ENCODE results near the gene CAMK1D. TPM values are rescaled to one million over a fixed set of nuclear protein-coding genes. Genes with fewer than 3 reads are reported as not detected.

Gene CAMK1D
- total RNA-seq, 1 experiment from 2014 or later, result 6.3 TPM

DNA sequence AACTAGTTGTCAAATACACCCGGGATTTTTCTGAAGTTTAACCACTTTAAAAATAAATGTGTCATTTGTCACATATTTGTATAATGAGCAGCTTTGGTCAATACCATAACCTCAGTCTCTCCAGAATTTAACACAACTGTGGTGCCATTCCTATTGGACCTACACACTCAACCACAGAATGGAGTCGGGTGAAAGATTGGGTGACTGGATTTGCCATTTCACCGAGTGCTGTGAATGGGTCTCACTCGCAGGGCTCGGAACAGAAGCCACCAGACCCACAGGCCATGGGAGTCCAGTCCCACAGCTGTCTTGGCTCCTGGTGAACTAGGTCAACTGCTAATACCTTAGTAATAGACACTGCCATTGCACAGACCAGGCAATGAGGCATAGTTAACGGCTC lies 353.8 kb downstream of the CAMK1D start:
- Mint-ChIP-seq H3K4me3 (no peak overlapping the region), H3K9me3 (no peaks in the 10 kb centered on the region), H3K27ac (no peak overlapping the region), H3K4me1 (peaks cover 15% of the 10 kb centered on the region in 2 experiments), H3K36me3 (ENCODE audit: insufficient read depth in 1 of 3, low read depth in 3 of 3) (no peaks in the 10 kb centered on the region), H3K27me3 (ENCODE audit: low read depth) (peaks cover 3% of the 10 kb centered on the region; the same call in 1 of the 2 replicates)
- Histone ChIP-seq H3K4me1 (ENCODE audit: insufficient read depth, low read length) (no peaks in the 10 kb centered on the region), H2BK15ac (ENCODE audit: low read depth, low read length) (no peak overlapping the region), H2BK120ac (ENCODE audit: low read depth, low read length, poor library complexity, severe bottlenecking) (no peak overlapping the region), H3K9me3 (ENCODE audit: control insufficient read depth, low read depth, low read length) (no peaks in the 10 kb centered on the region), H4K5ac (ENCODE audit: insufficient read length, low read depth, low read length) (no peak overlapping the region), H3K79me2 (ENCODE audit: insufficient read depth, low read length) (no peaks in the 10 kb centered on the region), H2BK20ac (ENCODE audit: low read depth, low read length, poor library complexity, severe bottlenecking) (no peak overlapping the region), H3K14ac (ENCODE audit: insufficient read depth, low read length) (no peak overlapping the region), H4K20me1 (ENCODE audit: control insufficient read depth, insufficient read depth, insufficient read length) (no peaks in the 10 kb centered on the region), H2BK12ac (ENCODE audit: insufficient read length, low read depth, low read length) (no peak overlapping the region), H3K23ac (ENCODE audit: insufficient read length, low read depth, low read length) (no peak overlapping the region), H2AFZ (ENCODE audit: low read length) (no peak overlapping the region), H3K18ac (ENCODE audit: insufficient read length, low read depth, low read length) (no peak overlapping the region), H3K23me2 (ENCODE audit: insufficient read length, low read depth, low read length, poor library complexity, severe bottlenecking) (no peaks in the 10 kb centered on the region), H2AK5ac (ENCODE audit: insufficient read length, low read length) (no peak overlapping the region), H4K8ac (replicated peaks; ENCODE audit: insufficient read length, low read depth, low read length) (no peak overlapping the region), H4K91ac (ENCODE audit: insufficient read length, low read depth, low read length) (no peak overlapping the region), H3K27me3 (ENCODE audit: insufficient read depth, low read length) (no peaks in the 10 kb centered on the region; the same call in 1 of the 2 replicates), H3K4me2 (ENCODE audit: insufficient read depth, insufficient read length, low read length) (no peak overlapping the region), H3K9ac (ENCODE audit: extremely low read depth, insufficient read length, low read length) (no peak overlapping the region), H2BK5ac (ENCODE audit: insufficient read length, low read length) (no peak overlapping the region), H3K56ac (ENCODE audit: insufficient read length, low read depth, low read length) (no peak overlapping the region), H3K79me1 (ENCODE audit: insufficient read depth, low read depth, low read length, poor library complexity, severe bottlenecking) (no peaks in the 10 kb centered on the region), H3T11ph (ENCODE audit: low read length) (no peak overlapping the region), H3K27ac (ENCODE audit: insufficient read length, low read depth, low read length) (no peak overlapping the region), H3K4ac (ENCODE audit: low read depth, low read length) (no peak overlapping the region)
- no peak for DNase-seq
- TF ChIP-seq, protein P1, sequence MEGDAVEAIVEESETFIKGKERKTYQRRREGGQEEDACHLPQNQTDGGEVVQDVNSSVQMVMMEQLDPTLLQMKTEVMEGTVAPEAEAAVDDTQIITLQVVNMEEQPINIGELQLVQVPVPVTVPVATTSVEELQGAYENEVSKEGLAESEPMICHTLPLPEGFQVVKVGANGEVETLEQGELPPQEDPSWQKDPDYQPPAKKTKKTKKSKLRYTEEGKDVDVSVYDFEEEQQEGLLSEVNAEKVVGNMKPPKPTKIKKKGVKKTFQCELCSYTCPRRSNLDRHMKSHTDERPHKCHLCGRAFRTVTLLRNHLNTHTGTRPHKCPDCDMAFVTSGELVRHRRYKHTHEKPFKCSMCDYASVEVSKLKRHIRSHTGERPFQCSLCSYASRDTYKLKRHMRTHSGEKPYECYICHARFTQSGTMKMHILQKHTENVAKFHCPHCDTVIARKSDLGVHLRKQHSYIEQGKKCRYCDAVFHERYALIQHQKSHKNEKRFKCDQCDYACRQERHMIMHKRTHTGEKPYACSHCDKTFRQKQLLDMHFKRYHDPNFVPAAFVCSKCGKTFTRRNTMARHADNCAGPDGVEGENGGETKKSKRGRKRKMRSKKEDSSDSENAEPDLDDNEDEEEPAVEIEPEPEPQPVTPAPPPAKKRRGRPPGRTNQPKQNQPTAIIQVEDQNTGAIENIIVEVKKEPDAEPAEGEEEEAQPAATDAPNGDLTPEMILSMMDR (conservative IDR thresholded peaks at IDR 0.05), result no peak
- no CpG with 5 or more reads among the region's 6 CpGs for WGBS (ENCODE audit: extremely low coverage, insufficient read length, low lambda C conversion rate)

Data from H9 (cell line).